ENCODE results near the gene PATJ. TPM values are rescaled to one million over a fixed set of nuclear protein-coding genes. Genes with fewer than 3 reads are reported as not detected.

Gene PATJ, protein sequence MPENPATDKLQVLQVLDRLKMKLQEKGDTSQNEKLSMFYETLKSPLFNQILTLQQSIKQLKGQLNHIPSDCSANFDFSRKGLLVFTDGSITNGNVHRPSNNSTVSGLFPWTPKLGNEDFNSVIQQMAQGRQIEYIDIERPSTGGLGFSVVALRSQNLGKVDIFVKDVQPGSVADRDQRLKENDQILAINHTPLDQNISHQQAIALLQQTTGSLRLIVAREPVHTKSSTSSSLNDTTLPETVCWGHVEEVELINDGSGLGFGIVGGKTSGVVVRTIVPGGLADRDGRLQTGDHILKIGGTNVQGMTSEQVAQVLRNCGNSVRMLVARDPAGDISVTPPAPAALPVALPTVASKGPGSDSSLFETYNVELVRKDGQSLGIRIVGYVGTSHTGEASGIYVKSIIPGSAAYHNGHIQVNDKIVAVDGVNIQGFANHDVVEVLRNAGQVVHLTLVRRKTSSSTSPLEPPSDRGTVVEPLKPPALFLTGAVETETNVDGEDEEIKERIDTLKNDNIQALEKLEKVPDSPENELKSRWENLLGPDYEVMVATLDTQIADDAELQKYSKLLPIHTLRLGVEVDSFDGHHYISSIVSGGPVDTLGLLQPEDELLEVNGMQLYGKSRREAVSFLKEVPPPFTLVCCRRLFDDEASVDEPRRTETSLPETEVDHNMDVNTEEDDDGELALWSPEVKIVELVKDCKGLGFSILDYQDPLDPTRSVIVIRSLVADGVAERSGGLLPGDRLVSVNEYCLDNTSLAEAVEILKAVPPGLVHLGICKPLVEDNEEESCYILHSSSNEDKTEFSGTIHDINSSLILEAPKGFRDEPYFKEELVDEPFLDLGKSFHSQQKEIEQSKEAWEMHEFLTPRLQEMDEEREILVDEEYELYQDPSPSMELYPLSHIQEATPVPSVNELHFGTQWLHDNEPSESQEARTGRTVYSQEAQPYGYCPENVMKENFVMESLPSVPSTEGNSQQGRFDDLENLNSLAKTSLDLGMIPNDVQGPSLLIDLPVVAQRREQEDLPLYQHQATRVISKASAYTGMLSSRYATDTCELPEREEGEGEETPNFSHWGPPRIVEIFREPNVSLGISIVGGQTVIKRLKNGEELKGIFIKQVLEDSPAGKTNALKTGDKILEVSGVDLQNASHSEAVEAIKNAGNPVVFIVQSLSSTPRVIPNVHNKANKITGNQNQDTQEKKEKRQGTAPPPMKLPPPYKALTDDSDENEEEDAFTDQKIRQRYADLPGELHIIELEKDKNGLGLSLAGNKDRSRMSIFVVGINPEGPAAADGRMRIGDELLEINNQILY (N-terminal part only)
- 2.0 TPM for total RNA-seq (ENCODE audit: unreplicated experiment)
- long read RNA-seq: 0 reads

GRCh38 chr1:61741711-61742619 lies at the start of gene PATJ:
PATJ (plus strand) TSS chr1:61742480; CDS start chr1:61762893, 20,413 bp downstream.
- Mint-ChIP-seq H3K4me3 (ENCODE audit: unreplicated experiment) (peak within 1 kb of the TSS; percentile 81), H3K4me1 (ENCODE audit: low read depth, unreplicated experiment) (no peaks in the 10 kb centered on the region), H3K9me3 (ENCODE audit: unreplicated experiment) (peaks cover 3% of the 10 kb centered on the region), H3K27ac (ENCODE audit: unreplicated experiment) (no peak within 1 kb of the TSS), H3K36me3 (ENCODE audit: unreplicated experiment) (no peaks in the 10 kb centered on the region), H3K27me3 (ENCODE audit: unreplicated experiment) (peaks cover 1% of the 10 kb centered on the region)
- DNase-seq: peak; percentile 42
- TF ChIP-seq, protein P1, sequence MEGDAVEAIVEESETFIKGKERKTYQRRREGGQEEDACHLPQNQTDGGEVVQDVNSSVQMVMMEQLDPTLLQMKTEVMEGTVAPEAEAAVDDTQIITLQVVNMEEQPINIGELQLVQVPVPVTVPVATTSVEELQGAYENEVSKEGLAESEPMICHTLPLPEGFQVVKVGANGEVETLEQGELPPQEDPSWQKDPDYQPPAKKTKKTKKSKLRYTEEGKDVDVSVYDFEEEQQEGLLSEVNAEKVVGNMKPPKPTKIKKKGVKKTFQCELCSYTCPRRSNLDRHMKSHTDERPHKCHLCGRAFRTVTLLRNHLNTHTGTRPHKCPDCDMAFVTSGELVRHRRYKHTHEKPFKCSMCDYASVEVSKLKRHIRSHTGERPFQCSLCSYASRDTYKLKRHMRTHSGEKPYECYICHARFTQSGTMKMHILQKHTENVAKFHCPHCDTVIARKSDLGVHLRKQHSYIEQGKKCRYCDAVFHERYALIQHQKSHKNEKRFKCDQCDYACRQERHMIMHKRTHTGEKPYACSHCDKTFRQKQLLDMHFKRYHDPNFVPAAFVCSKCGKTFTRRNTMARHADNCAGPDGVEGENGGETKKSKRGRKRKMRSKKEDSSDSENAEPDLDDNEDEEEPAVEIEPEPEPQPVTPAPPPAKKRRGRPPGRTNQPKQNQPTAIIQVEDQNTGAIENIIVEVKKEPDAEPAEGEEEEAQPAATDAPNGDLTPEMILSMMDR (IDR thresholded peaks at IDR 0.05; ENCODE audit: partially characterized antibody, unreplicated experiment): no peak

GRCh38 chr1:61699911-61700851 lies 42.1 kb upstream of the PATJ start:
- Mint-ChIP-seq H3K27me3 (ENCODE audit: unreplicated experiment) (no peaks in the 10 kb centered on the region), H3K9me3 (ENCODE audit: unreplicated experiment) (no peaks in the 10 kb centered on the region), H3K27ac (ENCODE audit: unreplicated experiment) (no peak overlapping the region), H3K36me3 (ENCODE audit: unreplicated experiment) (no peaks in the 10 kb centered on the region), H3K4me1 (ENCODE audit: low read depth, unreplicated experiment) (no peaks in the 10 kb centered on the region), H3K4me3 (ENCODE audit: unreplicated experiment) (no peak overlapping the region)
- no peak for DNase-seq
- TF ChIP-seq, protein P1 (IDR thresholded peaks at IDR 0.05; ENCODE audit: partially characterized antibody, unreplicated experiment): no peak

DNA sequence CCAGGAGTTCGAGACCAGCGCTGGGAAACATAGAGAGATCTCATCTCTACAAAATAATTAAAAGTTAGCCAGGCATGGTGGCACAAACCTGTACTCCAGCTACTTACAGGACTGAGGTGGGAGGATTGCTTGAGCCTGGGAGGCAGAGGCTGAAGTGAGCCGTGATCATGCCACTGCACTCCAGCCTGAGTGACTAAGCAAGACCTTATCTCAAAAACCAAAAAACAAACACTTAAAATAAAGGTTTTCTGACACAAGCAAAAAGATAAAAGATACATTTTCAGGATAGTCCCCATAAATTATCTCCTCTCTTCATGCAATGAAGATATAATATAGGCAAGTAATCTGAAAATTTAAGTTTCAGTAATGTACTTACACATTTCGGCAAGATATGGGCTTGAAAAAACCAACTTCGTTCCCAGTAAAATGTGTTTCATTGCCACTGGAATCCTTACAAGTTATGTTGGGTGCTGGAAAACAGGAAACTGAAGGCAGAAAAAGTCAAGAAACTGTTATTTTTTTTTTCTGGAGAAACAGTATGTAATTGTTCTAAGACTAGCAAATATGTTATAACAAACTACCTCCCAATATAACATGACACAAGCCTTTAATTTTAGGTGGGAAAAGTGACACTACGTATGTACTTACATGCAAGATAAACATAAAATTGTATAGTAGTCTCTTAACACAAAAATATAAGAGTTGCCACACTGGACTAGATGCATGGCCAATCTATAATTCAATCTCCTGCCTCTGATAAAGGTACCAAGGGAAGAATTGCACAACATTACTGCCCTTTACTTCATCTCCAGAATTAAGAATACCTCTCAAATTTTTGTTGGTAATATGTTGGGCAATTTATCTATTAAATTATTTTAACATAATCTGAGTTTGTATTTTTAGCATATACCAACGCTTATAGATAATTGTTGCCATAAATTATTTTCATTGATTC lies 33.0 kb upstream of the PATJ start:
- H3K27ac Mint-ChIP-seq (ENCODE audit: unreplicated experiment): no peak overlapping the region

More for the DNA sequence above, 33.0 kb upstream of the PATJ start:
- no peaks in the 10 kb centered on the region for H3K4me1 Mint-ChIP-seq (ENCODE audit: low read depth, unreplicated experiment)
- no peak for DNase-seq
- H3K9me3 Mint-ChIP-seq (ENCODE audit: unreplicated experiment): no peaks in the 10 kb centered on the region
- TF ChIP-seq, protein P1 (IDR thresholded peaks at IDR 0.05; ENCODE audit: partially characterized antibody, unreplicated experiment): no peak
- H3K4me3 Mint-ChIP-seq (ENCODE audit: unreplicated experiment): no peak overlapping the region
- no peaks in the 10 kb centered on the region for H3K27me3 Mint-ChIP-seq (ENCODE audit: unreplicated experiment)
- H3K36me3 Mint-ChIP-seq (ENCODE audit: unreplicated experiment): no peaks in the 10 kb centered on the region
